Testis (tissue), 3 donors: ENCODE data around the gene COL6A3. TPM values are rescaled to one million over a fixed set of nuclear protein-coding genes. Genes with fewer than 3 reads are reported as not detected.

Source experiments
- DNase-seq: peaks from one replicate; pipeline ENCODE4 v3.0.0-alpha.2; 2019
- H3K27ac ChIP-seq, 2 donors: fragments of 200-600 bp; sonication (generic); one replicate each; pipeline ENCODE4 v1.5.1; 2019
- H3K27me3 ChIP-seq: fragments of 200-600 bp; sonication (generic); one replicate; pipeline ENCODE4 v1.5.1; 2019
- H3K36me3 ChIP-seq: fragments of 200-600 bp; sonication (generic); one replicate; pipeline ENCODE4 v1.5.1; 2017; ENCODE audit warnings: low read depth; ENCODE audit errors: missing control alignments
- H3K4me1 ChIP-seq: fragments of 200-600 bp; sonication (generic); one replicate; pipeline ENCODE4 v1.5.1; 2019
- H3K4me3 ChIP-seq, 2 donors: fragments of 200-600 bp; sonication (generic); one replicate each; pipeline ENCODE4 v1.5.1; 2017 to 2019
- H3K9me3 ChIP-seq: fragments of 200-600 bp; sonication (generic); one replicate; pipeline ENCODE4 v1.5.1; 2017
- CTCF ChIP-seq, 3 experiments: fragments of 450-650 bp in 2 of 3; fragments of 200-600 bp in 1 of 3; sonication (generic) in 1 of 3; IDR thresholded peaks; one replicate each; pipeline ENCODE4 v1.5.1; 2016 to 2019; ENCODE audit warnings: antibody characterized with exemption in 3 of 3, mild to moderate bottlenecking in 2 of 3, moderate library complexity in 1 of 3
- POLR2A ChIP-seq: fragments of 450-650 bp; IDR thresholded peaks from one replicate; pipeline ENCODE4 v1.6.1; 2017; ENCODE audit warnings: antibody characterized with exemption, mild to moderate bottlenecking, moderate library complexity
- WGBS, 2 donors: methylation state at CpG; one replicate each; pipeline ENCODE4 v1.1.5; 2018; 5-methylcytosine and 5-hydroxymethylcytosine counted together
- intact Hi-C: fragments of 100-400 bp; cut with DNase I; formaldehyde crosslinking; loops from one replicate; pipeline ENCODE4 v1.15.1; 2023; ENCODE audit warnings: low total_unique reads
- polyA plus RNA-seq: library from polyadenylated mRNA; stranded (reverse); fragments of 350-450 nt; fragmentation: Illumina TruSeq; extraction: RNeasy Lipid Tissue Mini Kit (QIAGEN cat#74804); gene quantifications from one replicate; pipeline ENCODE4 v1.2.3, GENCODE V29; 2014; ENCODE audit warnings: low read depth, low replicate concordance; ENCODE audit not compliant: insufficient read depth
- total RNA-seq, 2 donors: library from RNA; depleted of rRNA; stranded (reverse); fragments of >200 nt; gene quantifications; one replicate each; pipeline ENCODE4 v1.2.3, GENCODE V29; 2016

COL6A3 gene
- total and polyA plus RNA-seq, 3 donors from 2014 or later, result 35.1 to 93.1 (median 74.1) TPM

GRCh38 chr2:237449193-237449881 is 35.4 kb upstream of the COL6A3 start:
- Histone ChIP-seq H3K9me3 (no peaks in the 10 kb centered on the region), H3K36me3 (no peaks in the 10 kb centered on the region), H3K4me1 (peaks cover 12% of the 10 kb centered on the region), H3K27me3 (no peaks in the 10 kb centered on the region), H3K27ac (peak overlapping the region; percentile 33 to 58), H3K4me3 (no peak overlapping the region)
- no peak for TF ChIP-seq CTCF (IDR thresholded peaks at IDR 0.05)
- no peak for TF ChIP-seq POLR2A
- 35 to 44% methylated on average over 13 of the region's 13 CpGs for WGBS, 2 donors
- intact Hi-C loops, result no loop called here
- peak; percentile 77 for DNase-seq

- WGBS, 2 donors, result 87 to 91% methylated on average over 6 of the region's 6 CpGs
- H3K9me3 ChIP-seq, result no peaks in the 10 kb centered on the region
- intact Hi-C loops, result no loop called here
- H3K27me3 ChIP-seq, result no peaks in the 10 kb centered on the region
- TF ChIP-seq CTCF (IDR thresholded peaks at IDR 0.05) (no peak), POLR2A (no peak)
- DNase-seq, result no peak
- no peaks in the 10 kb centered on the region for H3K36me3 ChIP-seq
- no peak overlapping the region for H3K4me3 ChIP-seq
- no peak overlapping the region for H3K27ac ChIP-seq
- peaks cover 12% of the 10 kb centered on the region for H3K4me1 ChIP-seq
Observed at GRCh38 chr2:237448626-237449025, 34.7 kb upstream of the COL6A3 start.

- TF ChIP-seq POLR2A, result no peak
- TF ChIP-seq CTCF (IDR thresholded peaks at IDR 0.05), result no peak
Observed at GRCh38 chr2:237448171-237448570, 34.2 kb upstream of the COL6A3 start.

GRCh38 chr2:237447496-237447895 is 33.5 kb upstream of the COL6A3 start:
- Histone ChIP-seq H3K9me3 (no peaks in the 10 kb centered on the region), H3K36me3 (no peaks in the 10 kb centered on the region), H3K4me3 (no peak overlapping the region), H3K4me1 (peaks cover 12% of the 10 kb centered on the region), H3K27ac (no peak overlapping the region), H3K27me3 (no peaks in the 10 kb centered on the region)
- WGBS, 2 donors, result 95 to 99% methylated on average over 11 of the region's 11 CpGs
- intact Hi-C loops, result no loop called here
- no peak for TF ChIP-seq CTCF (IDR thresholded peaks at IDR 0.05)
- no peak for TF ChIP-seq POLR2A
- DNase-seq, result no peak

More at GRCh38 chr2:237448171-237448570, 34.2 kb upstream of the COL6A3 start:
- 92 to 93% methylated on average over 7 of the region's 7 CpGs for WGBS, 2 donors
- H3K4me3 ChIP-seq, result no peak overlapping the region
- no peak for DNase-seq
- no peaks in the 10 kb centered on the region for H3K9me3 ChIP-seq
- H3K27ac ChIP-seq, result no peak overlapping the region
- intact Hi-C loops, result no loop called here
- no peaks in the 10 kb centered on the region for H3K27me3 ChIP-seq
- peaks cover 12% of the 10 kb centered on the region for H3K4me1 ChIP-seq
- no peaks in the 10 kb centered on the region for H3K36me3 ChIP-seq

- 94 to 98% methylated on average over 5 to 6 of the region's 6 CpGs for WGBS, 2 donors
- no peaks in the 10 kb centered on the region for H3K36me3 ChIP-seq
- no peak for TF ChIP-seq POLR2A
- no peak for TF ChIP-seq CTCF (IDR thresholded peaks at IDR 0.05)
- no peaks in the 10 kb centered on the region for H3K9me3 ChIP-seq
- intact Hi-C loops, result no loop called here
- H3K4me3 ChIP-seq, result no peak overlapping the region
- H3K4me1 ChIP-seq, result peaks cover 12% of the 10 kb centered on the region
- H3K27me3 ChIP-seq, result no peaks in the 10 kb centered on the region
- no peak overlapping the region for H3K27ac ChIP-seq
- DNase-seq, result no peak
Observed at GRCh38 chr2:237446338-237446665, 32.3 kb upstream of the COL6A3 start.
